Endothelial cell of hepatic sinusoid (primary cell): ENCODE measurements around the gene LCE1C.

Source experiments
- in situ Hi-C: cut with HindIII; loops from 2 replicates; pipeline ENCODE4 v1.10.0; 2017; ENCODE audit warnings: low sequenced_read_pairs

LCE1C gene

DNA sequence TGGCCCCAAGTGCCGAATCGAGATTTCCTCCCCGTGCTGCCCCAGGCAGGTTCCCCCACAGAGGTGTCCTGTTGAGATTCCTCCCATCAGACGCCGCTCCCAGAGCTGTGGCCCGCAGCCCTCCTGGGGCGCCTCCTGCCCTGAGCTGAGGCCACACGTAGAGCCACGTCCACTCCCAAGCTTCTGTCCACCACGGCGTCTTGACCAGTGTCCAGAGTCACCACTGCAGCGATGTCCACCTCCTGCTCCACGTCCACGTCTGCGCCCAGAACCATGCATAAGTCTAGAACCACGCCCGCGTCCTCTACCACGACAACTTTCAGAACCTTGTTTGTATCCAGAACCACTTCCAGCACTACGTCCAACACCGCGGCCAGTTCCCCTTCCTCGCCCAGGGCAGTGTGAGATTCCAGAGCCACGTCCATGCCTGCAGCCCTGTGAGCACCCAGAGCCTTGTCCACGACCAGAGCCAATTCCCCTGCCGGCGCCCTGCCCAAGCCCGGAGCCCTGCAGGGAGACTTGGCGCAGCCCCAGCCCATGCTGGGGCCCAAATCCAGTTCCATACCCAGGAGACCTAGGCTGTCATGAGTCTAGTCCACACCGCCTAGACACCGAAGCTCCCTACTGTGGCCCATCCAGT is 45.8 kb downstream of the LCE1C start:
- in situ Hi-C loops: no loop called here

DNA sequence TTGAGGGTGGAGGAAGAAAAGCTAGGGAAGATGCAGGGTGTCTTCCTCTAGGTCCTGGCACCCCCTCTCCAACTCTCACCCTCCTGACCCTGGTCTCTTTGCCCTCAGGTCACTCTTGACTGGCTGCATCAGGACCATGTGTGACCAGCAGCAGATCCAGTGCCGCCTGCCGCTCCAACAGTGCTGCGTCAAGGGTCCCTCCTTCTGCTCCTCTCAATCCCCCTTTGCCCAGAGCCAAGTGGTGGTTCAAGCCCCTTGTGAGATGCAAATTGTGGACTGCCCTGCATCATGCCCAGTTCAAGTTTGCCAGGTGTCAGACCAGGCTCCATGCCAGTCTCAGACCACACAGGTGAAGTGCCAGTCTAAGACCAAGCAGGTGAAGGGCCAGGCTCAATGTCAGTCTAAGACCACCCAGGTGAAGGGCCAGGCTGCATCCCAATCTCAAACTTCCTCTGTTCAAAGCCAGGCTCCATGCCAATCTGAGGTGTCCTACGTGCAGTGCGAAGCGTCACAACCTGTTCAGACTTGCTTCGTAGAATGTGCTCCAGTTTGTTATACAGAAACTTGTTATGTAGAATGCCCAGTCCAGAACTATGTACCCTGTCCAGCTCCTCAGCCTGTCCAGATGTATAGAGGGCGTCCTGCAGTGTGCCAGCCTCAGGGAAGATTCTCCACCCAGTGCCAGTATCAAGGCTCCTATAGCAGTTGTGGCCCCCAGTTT is 46.8 kb downstream of the LCE1C start:
- in situ Hi-C loops: no loop called here

DNA sequence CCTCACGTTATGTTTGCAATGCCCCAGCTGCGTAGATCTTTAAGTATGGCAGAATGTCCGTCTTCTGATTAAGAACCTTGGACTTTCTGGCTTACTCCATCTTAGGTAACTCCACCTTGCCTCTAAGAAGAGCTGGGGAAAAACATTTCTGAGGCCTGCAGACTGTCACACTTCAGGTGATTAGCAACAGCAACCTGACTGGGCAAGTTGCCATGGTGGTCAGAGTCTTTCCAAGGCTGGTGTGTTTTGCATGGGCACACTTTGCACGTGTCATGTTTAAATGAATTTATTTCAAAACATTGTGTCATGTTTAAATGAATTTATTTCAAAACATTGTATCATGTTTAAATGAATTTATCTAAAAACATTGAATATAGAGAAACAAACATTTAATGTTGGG is 47.8 kb downstream of the LCE1C start:
- in situ Hi-C loops: no loop called here

DNA sequence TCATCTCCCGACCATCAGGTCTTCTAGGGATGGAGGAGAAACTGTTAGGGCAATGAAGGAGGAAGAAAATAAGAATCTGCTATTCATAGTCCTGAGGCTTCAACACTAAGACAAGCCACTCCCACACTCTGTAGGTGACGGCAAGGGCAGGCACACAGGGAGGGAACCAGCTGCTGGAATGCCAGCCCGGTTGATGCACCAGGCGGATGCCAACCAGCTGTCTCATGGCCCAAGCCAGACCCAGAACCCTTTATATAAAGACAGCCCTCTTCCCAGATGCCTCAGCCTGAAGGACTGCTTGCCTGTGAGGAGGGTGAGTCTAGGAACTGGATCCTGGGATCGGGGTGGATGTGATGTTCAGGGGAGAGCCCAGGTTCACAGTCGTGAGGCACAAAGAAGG is 48.7 kb downstream of the LCE1C start, which contains the start of gene KPRP:
KPRP (plus strand) TSS at position 279 of the 400 bp plus-strand sequence. CDS start 1,564 bp downstream, outside the sequence.
- in situ Hi-C loops: no loop called here

DNA sequence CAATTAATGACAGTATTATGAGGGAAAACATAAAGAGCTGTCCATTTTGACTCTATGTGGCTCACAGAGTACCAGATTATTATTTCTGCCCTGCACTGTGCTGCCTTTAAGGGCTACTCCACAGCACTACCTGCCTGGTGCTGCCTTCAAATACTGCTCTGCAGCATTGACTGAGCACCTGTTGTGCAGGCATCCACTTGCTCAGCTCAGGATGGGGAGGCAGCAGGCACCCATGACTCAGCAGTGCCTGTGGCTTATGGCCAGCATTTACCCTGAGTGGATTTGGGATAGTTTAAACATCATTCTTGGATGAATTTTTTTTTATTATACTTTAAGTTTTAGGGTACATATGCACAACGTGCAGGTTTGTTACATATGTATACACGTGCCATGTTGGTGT is 49.6 kb downstream of the LCE1C start:
- in situ Hi-C loops: no loop called here
